NT2/D1 (cell line): Measurements from ENCODE around the gene KRT13.

ENCODE experiments used
- YY1 ChIP-seq: IDR thresholded peaks from 2 replicates; pipeline ENCODE4 v1.6.1; 2011; ENCODE audit not compliant: insufficient read length, insufficient read depth
- ZNF274 ChIP-seq: IDR thresholded peaks from 2 replicates; pipeline ENCODE4 v1.6.1; 2011; ENCODE audit warnings: mild to moderate bottlenecking, low read depth, low read length

DNA sequence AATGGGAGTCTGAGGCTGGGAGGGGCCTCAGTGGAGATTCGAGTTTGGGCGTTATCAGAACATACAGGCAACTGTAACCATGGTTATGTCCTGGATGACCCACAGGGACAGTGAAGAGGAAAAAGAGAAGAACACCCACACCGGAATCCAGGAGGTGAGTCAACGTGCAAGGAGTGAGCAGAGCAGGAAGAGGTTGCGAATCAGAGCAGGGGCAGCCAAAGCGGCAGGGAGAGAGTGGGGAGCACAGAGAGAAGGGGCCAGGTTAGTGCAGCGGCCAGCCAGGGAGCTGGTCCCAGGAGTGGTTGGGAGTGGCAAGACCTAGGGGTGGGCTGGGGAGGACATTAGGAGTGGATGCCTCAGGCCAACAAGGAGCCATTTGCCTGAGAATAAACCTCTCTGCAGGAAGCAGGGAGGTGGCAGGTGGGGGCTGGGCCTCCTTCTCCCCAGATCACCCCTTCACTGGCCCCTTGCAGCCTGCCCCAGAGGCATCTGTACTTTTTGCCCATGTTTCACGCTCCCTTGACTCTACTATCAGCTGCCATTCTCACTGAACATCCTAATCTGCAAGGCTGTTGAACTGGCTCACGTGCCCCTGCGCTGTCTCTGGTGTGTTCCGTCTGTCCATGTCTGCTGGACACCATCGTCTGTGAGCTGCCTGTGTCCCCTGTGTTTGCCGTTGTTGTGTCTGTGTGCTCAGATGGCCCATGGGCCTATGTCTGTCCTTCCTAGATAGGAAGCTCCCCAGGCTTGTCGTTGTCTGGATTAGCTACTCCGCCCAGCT is 5.1 kb downstream of the KRT13 start:
- TF ChIP-seq YY1 = no peak
- no peak for TF ChIP-seq ZNF274
